ENCODE measurements around the gene FKRP.
A peak's percentile ranks its signal among the peaks of the same experiment; 100 is the strongest.
"Not testable (repeated sequence)": the region's sequence is repeated elsewhere in the genome, so short reads cannot be mapped to it uniquely, and the experiment has no call there.

FKRP gene

DNA sequence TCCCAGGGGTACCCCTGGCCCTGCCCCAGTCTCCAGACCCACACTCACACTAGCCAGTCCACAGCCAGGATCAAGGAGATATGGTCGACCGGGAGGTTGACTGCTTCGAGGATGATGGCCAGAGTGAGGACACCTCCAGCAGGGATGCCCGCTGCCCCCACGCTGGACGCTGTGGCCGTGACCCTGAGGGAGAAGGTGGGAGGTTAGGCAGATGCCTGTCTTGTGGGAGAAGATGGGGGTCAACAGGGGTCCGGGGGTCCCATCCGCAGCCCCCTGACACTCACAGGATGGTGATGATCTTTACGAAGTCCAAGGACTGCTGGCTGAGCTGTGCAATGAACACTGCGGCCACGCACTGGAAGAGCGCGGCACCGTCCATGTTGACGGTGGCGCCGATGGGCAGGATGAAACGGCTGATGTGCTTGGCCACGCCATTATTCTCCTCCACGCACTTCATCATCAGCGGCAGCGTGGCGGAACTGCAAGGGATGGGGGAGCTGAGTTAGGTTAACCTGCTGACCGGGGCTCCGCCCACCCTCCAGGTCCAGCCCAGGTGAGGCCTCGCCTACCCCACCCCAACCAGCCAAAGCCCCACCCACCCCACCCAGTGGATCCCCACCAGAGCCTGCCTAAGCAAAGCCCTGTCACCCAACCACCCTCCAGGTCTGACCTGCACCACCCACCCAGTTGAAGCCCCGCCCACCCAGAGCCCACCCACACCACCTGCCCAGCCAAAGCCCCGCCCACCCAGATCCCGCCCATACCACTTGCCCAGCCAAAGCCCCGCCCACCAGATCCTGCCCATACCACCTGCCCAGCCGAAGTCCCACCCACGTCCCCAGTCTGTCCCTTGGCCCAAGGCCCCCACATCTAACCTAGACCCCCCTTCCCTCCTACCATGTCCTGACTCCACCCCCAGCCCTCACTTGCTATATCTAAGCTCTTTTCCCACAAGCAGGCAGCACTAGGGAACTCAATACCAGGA is 31.4 kb downstream of the FKRP start:
- Mint-ChIP-seq H3K27me3 (no peaks in the 10 kb centered on the region), H3K36me3 (ENCODE audit: low read depth) (peaks cover 57% of the 10 kb centered on the region), H3K9me3 (no peaks in the 10 kb centered on the region), H3K4me3 (no peak overlapping the region), H3K4me1 (ENCODE audit: low read depth) (peaks cover 13% of the 10 kb centered on the region), H3K27ac (no peak overlapping the region)

DNA sequence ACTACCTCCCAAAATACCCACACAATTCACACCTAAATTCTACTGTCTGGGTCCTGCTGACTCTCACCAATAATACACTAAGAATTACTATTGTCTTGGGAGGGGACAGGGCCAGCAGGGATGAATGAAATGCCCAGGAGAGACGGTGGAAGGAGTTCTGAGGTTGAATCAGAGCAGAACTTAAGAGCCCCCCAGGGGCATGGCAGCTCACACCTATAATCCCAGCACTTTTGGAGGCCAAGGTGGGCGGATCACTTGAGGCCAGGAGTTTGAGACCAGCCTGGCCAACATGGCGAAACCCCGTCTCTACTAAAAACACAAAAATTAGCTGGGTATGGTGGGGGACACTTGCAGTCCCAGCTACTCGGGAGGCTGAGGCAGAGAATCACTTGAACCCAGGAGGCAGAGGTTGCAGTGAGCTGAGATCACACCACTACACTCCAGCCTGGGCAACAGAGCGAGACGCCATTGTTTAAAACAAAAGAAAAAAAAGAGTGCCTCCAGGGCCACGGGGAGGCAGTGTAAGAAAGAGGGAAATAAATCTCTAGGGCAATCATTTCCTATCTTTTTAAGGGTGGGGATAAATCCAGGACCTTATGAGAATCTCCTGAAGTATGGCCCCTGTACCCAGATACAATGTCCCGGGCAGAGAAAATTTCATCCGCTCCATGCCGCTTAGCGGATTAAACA is 32.2 kb downstream of the FKRP start:
- H3K9me3 Mint-ChIP-seq, H3K4me3 Mint-ChIP-seq, H3K27me3 Mint-ChIP-seq, H3K27ac Mint-ChIP-seq: not testable (repeated sequence)
- Mint-ChIP-seq H3K4me1 (ENCODE audit: low read depth) (peaks cover 20% of the 10 kb centered on the region), H3K36me3 (ENCODE audit: low read depth) (peaks cover 65% of the 10 kb centered on the region)

DNA sequence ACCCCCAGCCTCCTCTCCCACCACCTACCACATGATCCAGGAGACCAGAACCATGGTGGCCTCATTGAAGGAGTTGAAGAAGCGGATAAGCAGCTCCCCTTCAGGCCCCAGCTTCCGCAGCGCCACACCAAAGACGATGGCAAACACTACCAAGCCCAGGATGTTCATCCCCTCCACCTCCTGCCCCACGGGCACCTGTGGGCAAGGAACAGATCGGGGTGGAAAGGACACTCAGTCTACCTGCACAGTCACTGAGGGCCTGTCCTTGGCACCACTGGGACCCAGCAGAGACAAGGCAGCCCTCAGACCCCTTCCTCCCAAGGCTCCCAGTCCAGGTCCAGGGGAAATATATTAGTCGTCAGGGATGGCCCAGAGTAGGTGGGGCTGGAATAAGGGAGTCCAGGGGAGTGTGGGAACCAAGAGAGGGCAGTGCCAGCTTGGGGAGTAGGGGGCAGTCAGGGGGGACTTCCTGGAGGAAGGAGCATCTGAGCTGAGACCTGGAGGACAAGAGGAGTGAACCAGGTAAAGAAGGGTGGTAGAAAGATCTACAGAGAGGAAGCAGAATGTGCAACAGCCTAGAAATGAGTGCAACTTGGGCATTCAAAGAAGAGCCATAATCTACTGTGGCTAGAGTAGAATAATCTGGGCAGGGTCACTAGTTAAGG is 36.6 kb downstream of the FKRP start:
- Mint-ChIP-seq H3K27ac (peak overlapping the region; percentile 80), H3K36me3 (ENCODE audit: low read depth) (peaks cover 81% of the 10 kb centered on the region), H3K4me3 (peak overlapping the region; percentile 94), H3K4me1 (ENCODE audit: low read depth) (peaks cover 47% of the 10 kb centered on the region), H3K27me3 (no peaks in the 10 kb centered on the region), H3K9me3 (no peaks in the 10 kb centered on the region)

DNA sequence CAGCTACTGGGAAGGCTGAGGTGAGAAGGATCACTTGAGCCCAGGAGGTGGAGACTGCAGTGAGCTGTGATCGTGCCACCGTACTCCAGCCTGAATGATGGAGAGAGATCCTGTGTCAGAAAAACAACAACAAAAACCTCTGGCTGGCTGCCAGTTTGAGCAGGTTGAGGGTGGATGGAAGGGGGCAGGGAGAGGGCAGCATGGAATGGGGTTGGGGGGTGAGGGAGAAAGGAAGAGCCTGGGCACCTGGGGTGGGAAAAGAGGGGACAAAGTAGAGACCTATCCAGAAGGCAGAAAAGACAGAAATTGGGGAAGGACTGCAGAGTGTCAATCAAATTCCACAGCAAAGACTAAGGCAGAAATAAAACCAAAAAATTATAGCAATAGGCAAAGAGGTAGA is 37.8 kb downstream of the FKRP start:
- H3K27me3 Mint-ChIP-seq, result no peaks in the 10 kb centered on the region
- peak overlapping the region; percentile 94 for H3K4me3 Mint-ChIP-seq
- H3K9me3 Mint-ChIP-seq, result no peaks in the 10 kb centered on the region
- H3K4me1 Mint-ChIP-seq (ENCODE audit: low read depth), result peaks cover 49% of the 10 kb centered on the region
- H3K27ac Mint-ChIP-seq, result peak overlapping the region; percentile 99
- H3K36me3 Mint-ChIP-seq (ENCODE audit: low read depth), result peaks cover 69% of the 10 kb centered on the region

DNA sequence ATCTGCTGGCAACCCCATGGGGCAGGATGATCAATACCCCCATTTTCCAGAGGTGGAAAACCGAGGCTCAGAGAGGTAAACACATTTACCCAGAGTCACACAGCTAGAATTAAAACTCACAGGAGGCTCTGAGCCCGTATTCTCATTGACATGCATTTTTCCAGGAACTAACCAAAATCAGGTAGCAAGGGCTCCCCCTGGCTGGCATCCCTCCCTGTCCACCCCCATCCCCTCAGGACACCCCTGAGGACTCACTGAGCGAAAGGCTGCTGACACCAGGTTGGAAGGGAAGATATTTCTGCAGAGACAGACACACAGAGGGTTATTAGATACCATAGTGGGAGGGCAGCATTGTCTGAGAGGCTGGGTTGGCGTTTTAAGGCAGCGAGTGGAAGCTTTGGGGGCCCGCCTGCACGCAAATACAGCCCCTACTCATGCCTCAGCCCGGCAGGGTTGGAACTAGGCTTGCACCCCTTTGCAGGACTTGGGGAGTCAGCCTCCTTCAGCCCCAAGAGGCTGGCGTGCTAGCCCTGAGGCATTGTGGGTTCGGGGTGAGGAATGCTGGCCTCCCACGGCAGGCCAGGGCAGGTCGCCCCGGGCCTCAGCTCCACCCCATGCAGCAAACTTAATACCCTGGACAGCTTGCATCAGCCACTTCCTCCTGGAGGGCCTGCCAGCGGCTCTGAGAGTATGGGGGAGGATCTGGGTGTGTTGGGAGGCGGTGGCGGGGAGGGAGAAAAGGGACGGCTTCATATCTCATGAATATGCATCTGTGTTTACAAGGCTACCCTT is 38.6 kb downstream of the FKRP start:
- Mint-ChIP-seq H3K27ac (peak overlapping the region; percentile 99), H3K9me3 (no peaks in the 10 kb centered on the region), H3K36me3 (ENCODE audit: low read depth) (peaks cover 63% of the 10 kb centered on the region), H3K4me3 (peak overlapping the region; percentile 94), H3K4me1 (ENCODE audit: low read depth) (peaks cover 54% of the 10 kb centered on the region), H3K27me3 (no peaks in the 10 kb centered on the region)

DNA sequence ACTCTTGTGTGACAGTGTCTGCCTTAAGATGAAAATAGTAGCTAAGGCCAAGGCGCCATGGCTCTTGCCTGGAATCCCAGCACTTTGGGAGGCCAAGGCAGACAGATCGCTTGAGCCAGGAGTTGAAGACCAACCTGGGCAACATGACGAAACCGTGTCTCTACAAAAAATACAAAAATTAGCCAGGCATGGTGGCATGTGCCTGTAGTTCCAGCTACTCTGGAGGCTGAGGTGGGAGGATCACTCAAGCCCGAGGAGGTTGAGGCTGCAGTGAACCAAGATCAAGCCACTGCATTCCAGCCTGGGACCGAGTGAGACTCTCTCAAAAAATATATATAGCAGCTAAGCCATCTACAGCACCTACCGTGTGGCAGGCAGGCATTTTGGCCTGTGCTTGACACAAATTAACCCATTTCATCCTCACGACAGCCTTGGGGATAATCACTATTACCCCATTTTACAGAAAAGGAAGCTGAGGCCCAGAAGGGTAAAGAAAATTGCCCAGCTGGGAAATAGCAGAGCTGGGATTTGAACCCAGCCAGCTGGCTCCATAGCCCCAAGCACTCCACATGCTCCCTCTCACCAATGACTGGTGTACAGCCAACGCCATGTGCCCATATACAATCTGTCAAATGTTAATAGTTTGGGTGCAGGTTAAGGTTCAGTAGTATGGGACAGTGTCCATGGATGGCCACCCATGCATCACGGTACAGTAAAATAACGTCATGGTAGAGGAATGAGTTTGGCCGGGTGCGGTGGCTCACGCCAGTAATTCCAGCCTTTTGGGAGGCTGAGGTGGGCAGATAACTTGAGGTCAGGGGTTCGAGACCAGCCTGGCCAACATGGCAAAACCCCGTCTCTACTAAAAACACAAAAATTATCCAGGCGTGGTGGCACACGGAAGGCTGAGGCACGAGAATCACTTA is 39.5 kb downstream of the FKRP start:
- peaks cover 61% of the 10 kb centered on the region for H3K36me3 Mint-ChIP-seq (ENCODE audit: low read depth)
- H3K9me3 Mint-ChIP-seq, result no peaks in the 10 kb centered on the region
- H3K4me3 Mint-ChIP-seq, result peak overlapping the region; percentile 94
- peaks cover 54% of the 10 kb centered on the region for H3K4me1 Mint-ChIP-seq (ENCODE audit: low read depth)
- no peaks in the 10 kb centered on the region for H3K27me3 Mint-ChIP-seq
- peak overlapping the region; percentile 99 for H3K27ac Mint-ChIP-seq

DNA sequence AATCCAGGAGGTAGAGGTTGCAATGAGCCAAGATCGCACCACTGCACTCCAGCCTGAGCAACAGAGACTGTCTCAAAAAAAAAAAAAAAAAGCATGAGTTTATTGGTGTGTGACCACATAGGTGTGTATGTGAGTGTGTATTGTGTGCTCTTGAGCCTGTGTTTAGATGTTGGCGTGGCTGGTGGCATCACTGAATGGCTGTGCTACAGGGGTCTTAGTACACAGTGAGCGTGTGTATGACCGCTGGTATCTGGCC is 40.1 kb downstream of the FKRP start:
- Mint-ChIP-seq H3K4me1 (ENCODE audit: low read depth) (peaks cover 54% of the 10 kb centered on the region), H3K36me3 (ENCODE audit: low read depth) (peaks cover 60% of the 10 kb centered on the region), H3K9me3 (no peaks in the 10 kb centered on the region), H3K27ac (peak overlapping the region; percentile 99), H3K4me3 (peak overlapping the region; percentile 94), H3K27me3 (no peaks in the 10 kb centered on the region)

DNA sequence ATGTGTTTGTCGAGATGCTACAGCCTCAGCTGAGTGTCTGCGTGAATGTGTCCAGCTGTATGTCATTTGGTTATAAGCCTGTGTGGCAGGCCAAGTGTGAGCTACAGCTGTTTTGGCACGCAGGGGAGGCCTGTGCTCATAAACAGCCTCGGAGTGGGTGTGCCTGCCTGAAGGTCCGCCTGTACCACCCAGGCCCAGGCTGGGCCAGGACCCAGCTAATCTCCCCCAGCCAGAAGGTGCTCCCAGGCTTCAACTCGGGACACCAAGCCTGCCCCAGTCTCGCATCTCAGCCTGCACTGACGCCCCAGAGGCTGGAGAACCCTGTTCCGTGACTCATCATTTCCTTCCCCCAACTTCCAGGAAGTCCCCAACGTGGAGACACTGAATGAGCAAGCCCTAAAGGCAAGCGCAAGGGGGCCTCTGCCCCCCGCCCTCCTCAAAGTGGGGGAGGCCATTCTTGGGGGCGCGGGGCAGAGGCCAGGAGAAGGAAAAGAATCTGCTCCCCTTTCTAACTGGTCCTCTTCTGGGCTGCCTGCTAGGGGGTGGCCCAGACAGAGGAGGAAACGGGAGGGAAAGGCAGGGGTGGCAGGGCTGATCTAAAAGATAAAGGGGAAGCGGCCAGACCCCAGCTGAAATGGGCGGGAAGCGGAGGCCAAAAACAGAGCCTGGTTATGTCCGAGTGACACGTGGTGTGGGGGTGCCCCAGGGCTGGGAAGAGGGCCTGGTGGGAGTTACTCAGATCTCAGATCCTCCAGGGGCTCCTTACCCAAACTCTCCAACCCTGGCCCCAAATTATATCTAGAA is 40.6 kb downstream of the FKRP start:
- Mint-ChIP-seq H3K4me1 (ENCODE audit: low read depth) (peaks cover 53% of the 10 kb centered on the region), H3K9me3 (no peaks in the 10 kb centered on the region), H3K4me3 (peak overlapping the region; percentile 94), H3K27me3 (no peaks in the 10 kb centered on the region), H3K36me3 (ENCODE audit: low read depth) (peaks cover 57% of the 10 kb centered on the region), H3K27ac (peak overlapping the region; percentile 99)

DNA sequence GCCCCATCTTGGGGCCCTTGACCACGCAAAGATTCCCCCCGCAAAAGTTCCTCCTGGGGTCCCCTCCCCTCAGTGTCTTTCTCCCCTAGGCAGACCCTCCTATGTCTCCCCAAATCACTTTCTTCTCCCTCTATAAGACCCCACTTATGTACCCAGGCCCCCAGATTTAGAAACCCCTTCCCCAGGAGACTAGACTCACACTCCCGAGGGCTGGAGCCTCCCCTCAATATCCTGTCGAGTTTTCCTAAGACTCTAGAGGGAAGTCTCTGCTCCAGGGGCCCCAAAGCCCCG is 41.1 kb downstream of the FKRP start:
- H3K27me3 Mint-ChIP-seq, result no peaks in the 10 kb centered on the region
- H3K9me3 Mint-ChIP-seq, result no peaks in the 10 kb centered on the region
- H3K27ac Mint-ChIP-seq, result peak overlapping the region; percentile 99
- H3K4me3 Mint-ChIP-seq, result peak overlapping the region; percentile 94
- H3K36me3 Mint-ChIP-seq (ENCODE audit: low read depth), result peaks cover 51% of the 10 kb centered on the region
- peaks cover 53% of the 10 kb centered on the region for H3K4me1 Mint-ChIP-seq (ENCODE audit: low read depth)

DNA sequence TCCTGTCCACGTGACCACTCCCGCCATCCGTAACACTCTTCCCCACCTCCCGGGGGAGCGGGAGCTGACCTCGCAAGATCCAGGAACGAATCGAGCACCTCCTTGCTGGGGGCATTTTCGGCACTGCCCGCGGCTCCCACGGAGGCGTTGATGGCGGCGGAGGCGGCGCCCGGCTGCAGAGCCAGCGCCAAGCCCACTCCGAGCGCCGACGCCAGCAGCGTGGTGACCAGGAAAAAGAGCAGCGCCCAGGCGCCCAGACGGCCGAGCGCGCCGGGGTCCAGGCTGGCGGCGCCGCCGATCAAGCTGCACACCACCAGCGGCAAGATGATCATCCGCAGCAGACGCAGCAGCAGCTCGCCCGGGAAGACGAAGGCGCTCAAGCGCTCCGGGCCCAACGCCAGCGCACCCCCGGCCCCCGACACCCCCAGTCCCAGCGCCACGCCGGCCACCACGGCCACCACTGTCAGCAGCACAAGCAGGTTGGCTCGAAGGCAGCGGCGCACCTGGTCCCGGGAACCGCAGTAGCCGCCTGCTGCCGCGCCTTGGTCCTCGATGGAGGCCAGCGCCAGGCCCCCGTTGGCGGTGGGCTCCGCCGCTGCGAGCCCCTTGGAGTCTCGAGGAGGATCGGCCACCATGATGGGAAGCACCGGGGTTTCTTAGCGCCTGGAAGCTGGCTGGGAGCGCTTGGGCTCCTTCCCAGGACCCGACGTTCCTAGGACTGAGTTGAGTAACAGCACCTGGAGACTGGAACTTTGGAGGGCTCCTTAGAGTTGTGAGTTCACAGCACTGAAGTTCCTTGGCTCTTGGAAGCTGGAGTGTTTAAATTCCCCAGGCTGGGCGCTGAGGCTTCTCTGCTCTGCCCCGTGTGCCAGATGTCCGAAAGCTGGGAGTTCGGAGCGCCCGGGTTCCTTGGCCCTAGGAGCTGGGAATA is 41.7 kb downstream of the FKRP start:
- H3K27me3 Mint-ChIP-seq, result no peaks in the 10 kb centered on the region
- peak overlapping the region; percentile 94 for H3K4me3 Mint-ChIP-seq
- peak overlapping the region; percentile 99 for H3K27ac Mint-ChIP-seq
- H3K9me3 Mint-ChIP-seq, result no peaks in the 10 kb centered on the region
- H3K36me3 Mint-ChIP-seq (ENCODE audit: low read depth), result peaks cover 47% of the 10 kb centered on the region
- peaks cover 55% of the 10 kb centered on the region for H3K4me1 Mint-ChIP-seq (ENCODE audit: low read depth)

DNA sequence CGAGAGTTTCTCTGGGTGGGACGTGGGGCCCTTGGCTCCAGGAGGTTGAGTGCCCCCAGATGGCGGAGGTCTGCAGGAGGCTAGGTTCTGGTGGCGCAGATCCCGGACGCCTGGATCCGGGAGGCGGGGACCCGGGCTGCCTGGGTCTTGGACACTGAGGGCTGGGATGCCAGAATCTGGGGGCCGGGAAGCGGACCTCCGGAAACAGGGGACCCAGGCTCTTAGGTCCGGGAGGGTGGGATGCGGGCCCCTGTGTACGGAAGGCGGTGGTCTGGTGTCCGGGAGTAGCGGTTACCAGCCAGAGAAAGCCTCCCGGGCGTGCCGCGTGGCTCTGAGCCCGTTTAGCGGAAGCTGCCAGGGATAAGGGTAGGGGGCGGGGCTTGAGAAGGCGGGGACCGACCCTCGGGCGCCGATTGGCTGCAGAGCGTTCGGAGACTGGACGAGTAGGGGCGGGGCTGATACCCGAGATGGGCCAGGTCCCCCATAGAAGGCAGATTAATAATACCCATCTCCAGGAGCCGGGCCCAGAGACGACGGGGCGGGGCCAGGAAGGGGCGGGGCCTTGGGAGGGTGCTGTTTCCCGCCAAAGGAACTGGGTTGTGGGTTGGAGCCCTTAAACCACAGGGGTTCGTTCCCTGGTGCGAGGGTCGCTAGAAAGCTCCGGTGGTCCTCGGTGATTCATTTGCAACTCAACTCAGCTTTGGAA is 42.6 kb downstream of the FKRP start, which contains the start of gene SLC1A5:
TSS of gene SLC1A5 (minus strand) at position 333 of the 706 bp plus-strand sequence. CDS start 629 bp downstream, outside the sequence.
- peaks cover 39% of the 10 kb centered on the region for H3K36me3 Mint-ChIP-seq (ENCODE audit: low read depth)

DNA sequence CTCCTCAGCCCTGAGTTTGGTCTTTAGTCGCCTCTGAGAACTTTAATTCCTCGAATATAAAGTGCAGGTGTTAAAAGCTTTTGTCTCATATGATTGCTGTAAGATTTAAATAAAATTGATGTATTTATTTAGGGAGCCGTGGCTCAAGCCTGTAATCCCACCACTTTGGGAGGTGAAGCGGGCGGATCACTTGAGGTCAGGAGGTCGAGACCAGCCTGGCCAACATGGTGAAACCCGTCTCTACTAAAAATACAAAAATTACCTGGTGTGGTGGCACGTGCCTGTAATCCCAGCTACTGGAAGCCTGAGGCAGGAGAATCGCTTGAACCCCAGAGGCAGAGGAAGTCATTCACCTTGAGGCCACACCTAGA is 43.1 kb downstream of the FKRP start:
- peak overlapping the region; percentile 52 for H3K27ac Mint-ChIP-seq
- peak overlapping the region; percentile 94 for H3K4me3 Mint-ChIP-seq
- no peaks in the 10 kb centered on the region for H3K9me3 Mint-ChIP-seq
- H3K27me3 Mint-ChIP-seq, result no peaks in the 10 kb centered on the region
- peaks cover 44% of the 10 kb centered on the region for H3K4me1 Mint-ChIP-seq (ENCODE audit: low read depth)
- peaks cover 33% of the 10 kb centered on the region for H3K36me3 Mint-ChIP-seq (ENCODE audit: low read depth)

More for the DNA sequence above, 42.6 kb downstream of the FKRP start, which contains the start of gene SLC1A5:
- H3K4me3 Mint-ChIP-seq, result peak within 1 kb of the TSS; percentile 94
- H3K9me3 Mint-ChIP-seq, result no peaks in the 10 kb centered on the region
- H3K4me1 Mint-ChIP-seq (ENCODE audit: low read depth), result peaks cover 49% of the 10 kb centered on the region
- no peaks in the 10 kb centered on the region for H3K27me3 Mint-ChIP-seq
- H3K27ac Mint-ChIP-seq, result peak within 1 kb of the TSS; percentile 99

Measured in stimulated activated naive CD8-positive, alpha-beta T cell treated with anti-CD3 and anti-CD28 coated beads, Interleukin-15, Interleukin-2, amounts not matched to agents 100 ng/mL and 50 ng/mL, for 24 hours (primary cell).